GM18520 (cell line): ENCODE results near the gene ABCA10.

Source experiments
- ATAC-seq: cut with Tn5 transposase; IDR thresholded peaks from one replicate; pipeline ENCODE4 v1.9.1; 2021; ENCODE audit not compliant: unreplicated experiment

The ABCA10 gene

DNA sequence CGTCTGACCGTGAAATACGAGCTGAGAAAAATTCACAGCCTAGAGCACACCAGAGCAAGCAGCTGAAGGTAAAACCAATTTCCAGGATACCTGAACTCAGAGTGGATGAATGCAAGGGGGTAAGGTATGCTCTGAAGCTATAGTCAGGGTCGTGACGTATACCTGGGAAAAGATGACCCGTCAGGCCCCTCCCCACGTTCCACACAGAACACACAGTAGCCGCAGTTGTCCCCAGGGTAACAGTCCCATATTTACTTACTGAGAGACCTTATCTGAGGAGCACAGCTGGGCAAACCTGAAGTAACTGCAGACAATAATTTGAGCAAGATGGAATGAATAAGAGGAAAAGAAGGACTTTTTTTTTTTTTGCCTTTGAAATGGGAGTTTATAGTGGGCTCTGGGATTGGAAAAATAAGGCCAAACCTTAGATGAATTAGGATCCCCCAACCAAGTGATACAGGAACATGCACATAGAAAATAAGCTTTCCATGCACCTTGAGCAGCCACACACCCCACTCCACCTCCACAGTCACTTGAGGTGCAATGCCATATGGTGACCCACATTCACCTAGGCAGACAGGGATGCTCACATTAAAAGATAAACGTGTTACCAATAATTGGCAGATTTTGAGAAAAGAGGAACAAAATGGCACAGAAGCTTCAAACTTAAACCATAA is 124.9 kb downstream of the ABCA10 start:
- no peak for ATAC-seq

DNA sequence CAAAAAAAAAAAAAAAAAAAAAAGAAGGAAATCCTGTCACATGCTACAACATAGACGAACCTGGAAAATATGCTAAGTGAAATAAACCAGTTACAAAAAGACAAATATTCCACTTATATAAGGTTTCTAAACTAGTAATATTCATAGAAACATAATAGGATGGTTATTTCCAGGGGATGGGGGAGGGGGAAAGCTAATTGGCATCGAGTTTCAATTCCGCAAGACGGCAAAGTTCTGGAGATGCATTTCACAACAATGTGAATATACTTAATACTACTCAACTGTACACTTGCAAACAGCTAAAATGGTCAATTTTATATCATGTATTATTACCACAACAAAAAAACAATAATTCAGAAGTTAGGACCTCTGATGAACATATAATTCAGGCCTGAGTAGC is 130.0 kb downstream of the ABCA10 start:
- ATAC-seq: no peak
